COLO668 (cell line): ENCODE measurements around the gene ZYG11A.
A peak's percentile ranks its signal among the peaks of the same experiment; 100 is the strongest.

Source experiments
- DNase-seq: peaks from one replicate; lab custom pipeline; 2025; ENCODE audit not compliant: unreplicated experiment; lab: John Stamatoyannopoulos, UW

The ZYG11A gene

DNA sequence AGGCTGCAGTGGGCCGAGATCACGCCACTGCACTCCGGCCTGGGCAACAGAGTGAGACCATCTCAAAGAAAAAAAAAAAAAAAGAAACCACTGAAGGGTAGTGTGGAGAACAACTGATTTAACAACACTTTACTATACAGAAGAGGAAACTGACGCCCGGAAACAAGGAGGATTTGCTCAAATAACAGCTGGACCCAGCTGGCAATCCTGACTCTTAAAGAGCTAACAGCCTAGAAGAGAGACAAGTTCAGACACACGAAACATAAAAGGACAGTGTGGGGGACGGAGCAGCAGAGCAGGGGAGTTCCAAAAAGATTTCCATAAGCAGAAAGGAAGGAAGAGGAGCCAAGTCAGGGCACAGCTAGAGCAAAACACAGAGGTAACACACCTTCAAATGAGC, 74.6 kb downstream of the ZYG11A start:
- DNase-seq: no peak

GRCh38 chr1:52917581-52917980, 75.0 kb downstream of the ZYG11A start:
- no peak for DNase-seq

DNA sequence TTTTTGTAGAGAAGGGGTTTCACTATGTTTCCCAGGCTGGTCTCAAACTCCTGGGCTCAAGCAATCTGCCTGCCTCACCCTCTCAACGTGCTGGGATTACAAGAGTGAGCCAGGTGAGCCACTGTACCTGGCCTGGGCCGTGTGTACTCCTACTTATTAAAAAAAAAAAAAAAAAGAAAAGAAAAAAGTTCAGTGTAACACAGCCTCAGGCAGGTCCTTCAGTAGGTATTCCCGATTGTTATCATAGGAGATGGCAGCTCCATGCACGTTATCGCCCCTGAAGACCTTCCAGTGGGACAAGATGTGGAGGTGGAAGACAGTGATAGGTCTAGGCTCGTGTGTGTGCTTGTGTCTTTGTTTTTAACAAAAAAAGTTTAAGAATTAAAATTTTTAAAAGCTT, 75.6 kb downstream of the ZYG11A start:
- DNase-seq: no peak

DNA sequence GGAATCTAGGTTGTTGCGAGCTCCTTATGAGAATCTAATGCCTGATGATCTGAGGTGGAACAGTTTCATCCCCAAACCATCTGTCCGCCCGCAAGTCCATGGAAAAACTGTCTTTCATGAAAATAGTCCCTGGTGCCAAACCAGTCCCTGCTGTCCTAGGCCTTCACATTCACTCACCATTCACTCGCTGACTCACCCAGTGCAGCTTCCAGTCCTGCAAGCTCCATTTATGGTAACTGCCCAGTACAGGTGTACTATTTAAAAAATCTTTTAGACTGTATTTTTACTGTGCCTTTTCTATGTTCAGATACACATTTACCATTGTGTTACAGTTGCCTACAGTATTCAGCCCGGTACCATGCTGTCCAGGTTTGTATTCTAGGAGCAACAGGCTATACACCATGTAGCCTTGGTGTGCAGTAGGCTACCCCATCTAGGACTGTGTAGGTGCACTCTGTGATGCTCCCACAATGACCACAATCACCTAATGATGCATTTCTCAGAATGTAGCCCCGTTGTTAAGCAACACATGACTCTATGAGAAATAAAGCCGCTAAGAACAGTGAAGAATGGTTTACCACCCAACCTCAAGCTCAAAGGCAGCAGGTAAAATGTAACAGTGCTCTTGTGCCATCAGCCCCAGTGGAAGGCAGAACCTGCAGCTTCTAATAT, 76.6 kb downstream of the ZYG11A start:
- DNase-seq: no peak

DNA sequence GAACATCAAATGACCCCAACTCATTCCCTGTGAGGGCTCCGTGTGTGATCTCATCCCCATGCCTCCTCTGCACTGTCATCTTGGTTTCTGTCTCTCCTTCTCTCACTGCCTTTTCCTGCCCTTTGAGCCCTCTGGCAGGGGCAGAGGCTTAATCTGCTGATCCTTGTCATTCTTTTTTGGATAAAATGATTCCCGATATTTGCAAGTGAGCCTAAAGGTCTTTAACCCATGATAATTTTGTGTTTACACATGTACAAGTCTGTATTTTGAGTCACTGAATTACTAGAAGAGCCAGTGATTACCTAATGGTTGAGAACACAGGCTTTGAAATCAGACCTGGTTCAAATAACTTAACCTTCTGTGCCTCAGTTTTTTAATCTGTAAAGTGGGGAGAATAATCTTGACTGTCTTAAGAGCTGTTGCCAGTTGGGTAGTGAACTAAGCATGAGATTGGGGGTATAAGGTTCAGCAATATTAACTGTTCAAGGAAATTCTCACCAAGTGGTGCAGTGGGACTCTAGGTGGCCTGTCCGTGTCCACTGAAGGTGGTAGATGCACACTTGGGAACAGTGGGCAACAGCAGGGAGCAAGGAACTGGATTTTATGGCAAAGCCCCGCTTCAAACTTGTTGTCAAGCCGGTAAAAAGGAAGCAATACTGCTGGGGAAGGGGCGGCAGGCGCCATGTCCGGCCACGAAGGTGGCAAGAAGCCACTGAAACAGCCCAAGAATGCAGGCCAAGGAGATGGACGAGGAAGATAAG, 77.3 kb downstream of the ZYG11A start:
- no peak for DNase-seq

GRCh38 chr1:52920791-52921291, 78.3 kb downstream of the ZYG11A start:
- DNase-seq: no peak

GRCh38 chr1:52925571-52926005, 83.0 kb downstream of the ZYG11A start:
- DNase-seq: no peak

- DNase-seq: no peak
These were observed 84.3 kb downstream of the ZYG11A start for GRCh38 chr1:52926864-52927211.

GRCh38 chr1:52927212-52928014, 84.9 kb downstream of the ZYG11A start, which contains the start of gene SCP2:
TSS of gene SCP2 (plus strand) at chr1:52927276. CDS start at chr1:52927397, 121 bp downstream.
- DNase-seq: peak; percentile 88

DNA sequence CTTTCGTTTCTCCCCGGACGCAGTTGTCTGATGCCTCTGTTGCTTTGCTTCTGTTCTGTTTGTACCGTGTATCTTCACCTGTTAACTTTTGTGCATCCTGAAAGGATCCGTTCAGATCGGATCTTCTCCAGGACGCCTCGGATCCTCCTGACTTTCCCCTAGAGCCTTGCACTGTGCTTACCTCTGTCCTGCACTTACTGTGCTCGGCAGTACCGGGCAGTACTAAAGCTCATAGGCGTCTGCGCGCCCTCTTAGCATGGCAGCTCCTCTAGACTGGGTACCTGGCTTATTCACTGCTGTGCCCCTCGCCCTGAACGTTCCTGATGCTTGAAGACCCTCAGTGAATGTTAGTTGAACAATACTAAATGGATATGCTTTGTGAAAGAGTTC, 85.5 kb downstream of the ZYG11A start:
- no peak for DNase-seq

DNA sequence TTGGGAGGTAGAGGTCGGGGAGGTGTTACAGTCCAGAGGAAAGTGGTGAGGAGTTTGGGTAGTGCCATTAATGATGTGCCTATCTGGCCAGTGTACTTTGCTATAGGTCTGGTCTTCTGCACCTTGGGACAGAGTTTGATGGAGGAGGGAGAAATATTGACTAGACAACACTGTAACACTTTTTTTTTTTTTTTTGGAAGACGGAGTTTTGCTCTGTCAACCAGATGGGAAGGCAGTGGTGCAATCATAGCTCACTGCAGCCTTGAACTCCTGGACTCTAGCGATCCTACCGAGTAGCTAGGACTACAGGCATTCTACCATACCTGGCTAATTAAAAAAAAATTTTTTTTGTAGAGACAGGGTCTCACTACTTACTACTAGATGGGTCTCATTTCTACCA, 86.5 kb downstream of the ZYG11A start:
- no peak for DNase-seq

DNA sequence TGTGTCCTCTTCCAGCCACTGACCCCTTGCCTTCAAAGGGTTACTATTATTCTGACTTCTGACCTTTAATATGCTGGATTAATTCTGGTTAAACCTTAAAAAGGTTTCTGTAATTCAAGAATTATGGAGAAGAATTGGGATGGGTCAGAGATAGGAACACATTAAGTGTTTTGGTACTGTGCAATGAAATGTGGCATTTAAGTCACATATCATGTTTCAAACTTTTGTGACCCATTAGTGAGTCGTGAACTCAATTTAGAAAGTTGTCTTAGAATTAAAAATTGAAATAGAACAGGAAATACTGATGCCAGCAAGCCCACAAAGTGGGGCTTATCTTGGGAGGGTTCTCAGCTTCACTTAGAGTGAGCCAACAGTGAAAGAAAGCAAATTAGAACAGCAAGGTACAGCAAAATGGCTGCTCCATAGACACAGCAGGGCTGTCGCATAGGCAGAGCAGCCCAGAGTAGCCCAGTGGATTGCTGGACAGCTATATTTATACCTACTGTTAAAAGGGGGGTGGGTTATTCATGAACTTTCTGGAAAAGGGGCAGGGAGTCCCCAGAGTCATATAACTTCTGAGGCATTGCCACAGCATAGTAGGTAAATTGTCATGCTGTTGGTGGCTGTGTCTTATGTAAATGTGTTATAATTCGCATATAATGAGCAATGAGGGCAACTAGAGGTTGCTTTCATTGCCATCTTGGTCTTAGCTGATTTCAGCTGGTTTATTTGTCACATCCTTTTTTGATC, 95.0 kb downstream of the ZYG11A start:
- no peak for DNase-seq

DNA sequence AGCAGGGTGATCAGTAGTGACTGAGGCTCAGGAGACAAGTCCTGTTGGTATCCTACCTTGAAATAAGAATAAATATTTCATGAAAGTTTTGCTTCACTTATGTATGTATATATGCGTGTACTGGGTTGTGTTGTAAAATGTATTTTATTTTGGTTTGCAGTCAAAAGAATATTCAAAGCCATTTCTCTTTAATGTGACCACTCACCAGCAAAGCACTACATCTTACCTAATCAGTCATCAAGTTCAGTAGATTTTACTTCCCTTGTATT, 95.6 kb downstream of the ZYG11A start:
- no peak for DNase-seq

- no peak for DNase-seq
These were observed 101.4 kb downstream of the ZYG11A start for GRCh38 chr1:52943876-52944416.

DNA sequence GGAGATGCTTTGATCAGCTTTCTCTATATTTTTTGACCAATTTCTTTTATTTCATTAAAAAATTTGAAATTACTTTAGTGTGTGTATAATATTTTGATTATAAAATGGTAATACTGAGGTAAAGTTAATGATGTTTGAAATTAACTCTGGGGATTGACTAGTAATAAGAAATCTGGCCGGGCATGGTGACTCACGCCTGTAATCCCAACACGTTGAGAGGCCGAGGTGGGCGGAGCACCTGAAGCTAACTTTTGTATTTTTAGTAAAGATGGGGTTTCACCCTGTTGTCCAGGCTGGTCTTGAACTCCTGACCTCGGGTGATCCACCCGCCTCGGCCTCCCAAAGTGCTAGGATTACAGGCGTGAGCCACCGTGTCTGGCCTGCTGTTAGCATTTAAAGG, 102.0 kb downstream of the ZYG11A start:
- no peak for DNase-seq
